K562 (cell line): ENCODE results near the gene ELFN2. TPM values are rescaled to one million over a fixed set of nuclear protein-coding genes. Genes with fewer than 3 reads are reported as not detected.

Experiments
- ATAC-seq: fragments of 200-7000 bp; cut with Tn5 transposase; 3 replicates; pipeline ENCODE4 v1.9.1; 2020; ENCODE audit warnings: moderate library complexity
- BruUV-seq: library from RNA; stranded (reverse); fragments of 400-500 nt; replicated peaks from 2 replicates; lab custom pipeline; 2021; lab: Mats Ljungman, UMichigan
- CTCF ChIA-PET: fragments of 300-600 bp; formaldehyde crosslinking; extraction: SDS; loops from one replicate; lab custom pipeline; 2021; ENCODE audit warnings: low intra/inter-chr PET ratio; lab: Yijun Ruan, JAX
- POLR2A ChIA-PET: fragments of 300-600, 350-650 bp; sonication (Branson Sonifier 250); formaldehyde crosslinking; extraction: SDS; loops from one replicate; lab custom pipeline; 2021; ENCODE audit warnings: antibody characterized with exemption, inconsistent platforms; lab: Yijun Ruan, JAX
- DNase-seq, 4 experiments: peaks; one replicate each; pipeline versions ENCODE4 v3.0.0 to v3.0.0-alpha.2; 2011 to 2018; ENCODE audit warnings: low spot score in 3 of 4, mixed read lengths in 3 of 4; ENCODE audit errors: extremely low read depth in 1 of 4
- FAIRE-seq: peaks from 2 replicates; lab custom pipeline; 2011; peaks lifted over from hg19 to GRCh38; lab: Jason Lieb, UNC
- H2AFZ ChIP-seq: 2 replicates; pipeline ENCODE4 v1.6.0; 2011; ENCODE audit warnings: low read depth, low read length, control low read depth, inconsistent platforms
- H3K27ac ChIP-seq: fragments of 200-600 bp; 3 replicates; pipeline ENCODE4 v1.8.0; 2011; ENCODE audit warnings: low read depth, mild to moderate bottlenecking, control low read depth, inconsistent platforms, low read length, moderate library complexity, mixed read lengths; ENCODE audit errors: extremely low read depth
- H3K27me3 ChIP-seq, 2 experiments: fragments of 300-600 bp in 1 of 2; 2 replicates in 1 of 2; 3 replicates in 1 of 2; pipeline versions ENCODE4 v1.6.0 to v1.8.0; 2011; ENCODE audit warnings: inconsistent platforms in 2 of 2, low read length in 2 of 2, mild to moderate bottlenecking in 1 of 2, mixed read lengths in 1 of 2, moderate library complexity in 1 of 2; ENCODE audit not compliant: control insufficient read depth in 2 of 2, insufficient read depth in 2 of 2
- H3K36me3 ChIP-seq: fragments of 300-600 bp; 3 replicates; pipeline ENCODE4 v1.8.0; 2011; ENCODE audit warnings: mild to moderate bottlenecking, low read length, inconsistent platforms; ENCODE audit not compliant: control insufficient read depth, insufficient read depth
- H3K4me1 ChIP-seq, 2 experiments: fragments of 200-600 bp in 1 of 2; replicated peaks in 1 of 2; 2 replicates in 1 of 2; 3 replicates in 1 of 2; pipeline versions ENCODE4 v1.5.1 to v1.8.0; 2011; ENCODE audit warnings: inconsistent platforms in 2 of 2, low read length in 2 of 2, mild to moderate bottlenecking in 1 of 2, mixed read lengths in 1 of 2, moderate library complexity in 1 of 2; ENCODE audit not compliant: control insufficient read depth in 2 of 2, insufficient read depth in 2 of 2
- H3K4me2 ChIP-seq: 2 replicates; pipeline ENCODE4 v1.6.1; 2011; ENCODE audit warnings: low read length, control low read depth, inconsistent platforms, mixed read lengths; ENCODE audit not compliant: insufficient read depth
- H3K4me3 ChIP-seq: fragments of 200-600 bp; sonication (generic), shearing (Covaris generic); 2 replicates; pipeline ENCODE4 v1.5.1; 2016; ENCODE audit warnings: control low read depth, inconsistent platforms
- H3K79me2 ChIP-seq: fragments of 200-600 bp; 3 replicates; pipeline ENCODE4 v1.8.0; 2011; ENCODE audit warnings: low read length, inconsistent platforms; ENCODE audit not compliant: control insufficient read depth, insufficient read depth
- H3K9ac ChIP-seq, 2 experiments: 2 replicates each; pipeline versions ENCODE4 v1.6.0 to v1.6.1; 2011; ENCODE audit warnings: low read depth in 2 of 2, low read length in 2 of 2, control low read depth in 1 of 2, inconsistent platforms in 1 of 2, mild to moderate bottlenecking in 1 of 2, mixed read lengths in 1 of 2; ENCODE audit not compliant: insufficient read depth in 1 of 2
- H3K9me1 ChIP-seq: one replicate; pipeline ENCODE4 v1.6.0; 2011; ENCODE audit warnings: inconsistent platforms, mild to moderate bottlenecking, low read length, moderate library complexity; ENCODE audit not compliant: control insufficient read depth, insufficient read depth
- H3K9me3 ChIP-seq: replicated peaks from 2 replicates; pipeline ENCODE4 v1.5.1; 2011; ENCODE audit warnings: low read depth, low read length, inconsistent platforms; ENCODE audit not compliant: control insufficient read depth, insufficient read depth
- H4K20me1 ChIP-seq: replicated peaks from 2 replicates; pipeline ENCODE4 v1.6.1; 2011; ENCODE audit warnings: low read length, inconsistent platforms, mixed read lengths; ENCODE audit not compliant: control insufficient read depth, insufficient read depth
- BRD4 ChIP-seq: fragments of 200-600 bp; sonication (generic); IDR thresholded peaks from 2 replicates; pipeline ENCODE4 v1.6.1; 2017; ENCODE audit warnings: inconsistent platforms
- CCAR2 ChIP-seq: fragments of 200-400 bp; formaldehyde crosslinking; IDR thresholded peaks from 2 replicates; pipeline ENCODE4 v1.6.1; 2017; ENCODE audit warnings: mild to moderate bottlenecking, low read depth, low read length
- FOXJ2 ChIP-seq: fragments of 200-800 bp; sonication (Bioruptor generic); IDR thresholded peaks from 2 replicates; pipeline ENCODE4 v1.6.1; 2016; ENCODE audit warnings: missing genetic modification characterization, missing compliant biosample characterization
- MBD2 ChIP-seq: sonication (generic); IDR thresholded peaks from 2 replicates; pipeline ENCODE4 v1.6.1; 2016; ENCODE audit warnings: low read depth, borderline replicate concordance
- MECOM ChIP-seq: fragments of 250-450 bp; sonication (Bioruptor Pico); IDR thresholded peaks from 2 replicates; pipeline ENCODE4 v1.8.0; 2022; ENCODE audit warnings: inconsistent platforms
- OTX1 ChIP-seq: fragments of 450-650 bp; formaldehyde crosslinking; IDR thresholded peaks from 2 replicates; pipeline ENCODE4 v1.4.0; 2022; ENCODE audit warnings: mild to moderate bottlenecking
- PHB ChIP-seq: fragments of 250-450 bp; sonication (Bioruptor Pico); IDR thresholded peaks from 2 replicates; pipeline ENCODE4 v1.5.0; 2021
- POLR2B ChIP-seq: fragments of 450-650 bp; IDR thresholded peaks from 2 replicates; pipeline ENCODE4 v1.6.1; 2018; ENCODE audit warnings: low read depth; ENCODE audit not compliant: partially characterized antibody
- RBFOX2 ChIP-seq: fragments of 200-400 bp; formaldehyde crosslinking; IDR thresholded peaks from 2 replicates; pipeline ENCODE4 v1.6.1; 2017; ENCODE audit warnings: low read depth, mild to moderate bottlenecking, low read length, moderate library complexity
- SAP30 ChIP-seq: fragments of 200-600 bp; sonication (generic); IDR thresholded peaks from 2 replicates; pipeline ENCODE4 v1.6.1; 2012; ENCODE audit warnings: borderline replicate concordance, low read depth, mild to moderate bottlenecking, moderate library complexity, low read length, control low read depth, inconsistent platforms; ENCODE audit not compliant: insufficient read depth, poor library complexity, severe bottlenecking
- SMARCA4 ChIP-seq: fragments of 450-650 bp; IDR thresholded peaks from 2 replicates; pipeline ENCODE4 v1.6.1; 2016
- TEAD2 ChIP-seq: fragments of 450-650 bp; IDR thresholded peaks from 2 replicates; pipeline ENCODE4 v1.6.1; 2016; ENCODE audit warnings: missing genetic modification characterization, control low read depth, missing compliant biosample characterization
- THRAP3 ChIP-seq: fragments of 450-650 bp; IDR thresholded peaks from 2 replicates; pipeline ENCODE4 v1.6.1; 2016; ENCODE audit warnings: mild to moderate bottlenecking, inconsistent platforms, borderline replicate concordance
- ZNF445 ChIP-seq: fragments of 250-450 bp; sonication (Bioruptor Pico); IDR thresholded peaks from 2 replicates; pipeline ENCODE4 v1.4.0; 2020; ENCODE audit warnings: low read depth, mild to moderate bottlenecking, moderate library complexity
- WGBS: fragments of 100-300 bp; shearing (Covaris generic); methylation state at CpG from one replicate; pipeline ENCODE4 v1.1.6; 2016; ENCODE audit warnings: low coverage, mixed read lengths; ENCODE audit not compliant: insufficient coverage; ENCODE audit errors: missing lambda C conversion rate; 5-methylcytosine and 5-hydroxymethylcytosine counted together
- in situ Hi-C: fragments of 300-500 bp; cut with MboI; formaldehyde crosslinking; loops from 4 replicates; pipeline ENCODE4 v1.15.0; 2018; ENCODE audit warnings: inconsistent platforms, mixed read lengths
- intact Hi-C: fragments of 100-400 bp; cut with micrococcal nuclease; formaldehyde crosslinking; loops from 2 replicates; pipeline ENCODE4 v1.14.2; 2022
- polyA plus RNA-seq, 8 experiments: library from polyadenylated mRNA; depleted of rRNA in 4 of 8; stranded (reverse) in 5 of 8; unstranded in 3 of 8; fragments of >200 nt; fragmentation: Nextera tagmentation in 2 of 8; fragmentation: Illumina TruSeq in 1 of 8; extraction: Ambion mirVana in 2 of 8; extraction: Trizol in 1 of 8; gene quantifications; 2 replicates each; pipeline versions ENCODE4 v1.2.1 to v1.2.3, GENCODE V29; 2011 to 2014; ENCODE audit warnings: inconsistent platforms in 1 of 8, missing spikeins in 1 of 8
- total RNA-seq, 7 experiments: library from RNA; depleted of rRNA in 6 of 7; stranded (reverse); fragments of >200 nt in 6 of 7; fragmentation: Illumina TruSeq in 2 of 7; extraction: Trizol in 2 of 7; gene quantifications; 2 replicates each; pipeline versions ENCODE4 v1.2.1 to v1.2.3, GENCODE V29; 2011 to 2021; ENCODE audit warnings: low replicate concordance in 1 of 7
- TF ChIP-seq, protein P1 (sequence below): fragments of 200-800 bp; sonication (Bioruptor generic); IDR thresholded peaks from 2 replicates; pipeline ENCODE4 v1.6.1; 2017; ENCODE audit warnings: missing genetic modification characterization, missing compliant biosample characterization
- TF ChIP-seq, protein P2 (sequence below), 2 experiments: fragments of 450-650 bp; IDR thresholded peaks; 2 replicates each; pipeline ENCODE4 v1.6.1; 2018; ENCODE audit warnings: mild to moderate bottlenecking in 2 of 2, low read depth in 1 of 2; ENCODE audit not compliant: partially characterized antibody in 2 of 2
- TF ChIP-seq, protein P3 (sequence below): IDR thresholded peaks from 2 replicates; pipeline ENCODE4 v1.6.1; 2011; ENCODE audit warnings: borderline replicate concordance, low read depth, mild to moderate bottlenecking, moderate library complexity, low read length; ENCODE audit not compliant: insufficient read depth, poor library complexity, severe bottlenecking

Gene ELFN2
- total and polyA plus RNA-seq, 9 of the 15 experiments (the other 6 are each of a cell fraction or from before 2014, with no cell fraction given), result not detected

DNA sequence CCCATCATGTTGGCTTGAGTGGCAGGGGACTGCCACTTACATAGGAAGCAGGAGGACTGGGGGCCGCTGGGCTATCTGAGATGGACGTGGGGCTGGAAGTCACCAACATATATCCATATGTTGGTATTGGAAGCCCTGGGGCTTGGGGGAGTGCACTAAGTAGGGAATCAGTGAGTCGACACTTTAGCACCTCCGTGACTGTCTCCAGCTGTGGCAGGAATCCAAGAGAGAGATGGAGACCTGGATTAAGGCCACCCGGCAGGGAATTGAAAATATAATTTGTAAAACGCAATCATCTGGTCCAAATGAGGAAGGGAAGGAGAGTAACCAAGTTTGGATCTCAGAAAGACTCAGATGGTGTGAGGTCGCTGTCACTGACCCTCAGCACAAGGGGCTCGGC lies 68.4 kb downstream of the ELFN2 start:
- no peak for ATAC-seq
- Histone ChIP-seq H3K9me1 (no peaks in the 10 kb centered on the region), H4K20me1 (0 out of 2 replicates have a peak, but pooled peaks cover 5% of the 10 kb centered on the region), H3K79me2 (no peaks in the 10 kb centered on the region), H3K27me3 (peaks cover 9 to 69% of the 10 kb centered on the region in 2 experiments; a peak in 4 of 5 replicates), H3K4me1 (no peaks in the 10 kb centered on the region; a peak in 1 of 5 replicates), H3K9ac (no peak overlapping the region), H2AFZ (no peak overlapping the region), H3K27ac (no peak overlapping the region), H3K36me3 (no peaks in the 10 kb centered on the region), H3K4me2 (no peak overlapping the region), H3K9me3 (no peaks in the 10 kb centered on the region), H3K4me3 (no peak overlapping the region)
- CTCF ChIA-PET, result no interaction called here
- BruUV-seq, result no TSS peak
- TF ChIP-seq PHB (CRISPR knock-in tag) (no peak), BRD4 (no peak), POLR2B (no peak), RBFOX2 (no peak), SMARCA4 (no peak), FOXJ2 (tag) (no peak), ZNF445 (no peak), OTX1 (CRISPR knock-in tag) (no peak), TEAD2 (tag) (no peak), MBD2 (no peak), MECOM (CRISPR knock-in tag) (no peak), CCAR2 (no peak), THRAP3 (no peak), SAP30 (no peak)
- TF ChIP-seq, protein P1, sequence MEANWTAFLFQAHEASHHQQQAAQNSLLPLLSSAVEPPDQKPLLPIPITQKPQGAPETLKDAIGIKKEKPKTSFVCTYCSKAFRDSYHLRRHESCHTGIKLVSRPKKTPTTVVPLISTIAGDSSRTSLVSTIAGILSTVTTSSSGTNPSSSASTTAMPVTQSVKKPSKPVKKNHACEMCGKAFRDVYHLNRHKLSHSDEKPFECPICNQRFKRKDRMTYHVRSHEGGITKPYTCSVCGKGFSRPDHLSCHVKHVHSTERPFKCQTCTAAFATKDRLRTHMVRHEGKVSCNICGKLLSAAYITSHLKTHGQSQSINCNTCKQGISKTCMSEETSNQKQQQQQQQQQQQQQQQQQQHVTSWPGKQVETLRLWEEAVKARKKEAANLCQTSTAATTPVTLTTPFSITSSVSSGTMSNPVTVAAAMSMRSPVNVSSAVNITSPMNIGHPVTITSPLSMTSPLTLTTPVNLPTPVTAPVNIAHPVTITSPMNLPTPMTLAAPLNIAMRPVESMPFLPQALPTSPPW, result no peak
- TF ChIP-seq, protein P2, sequence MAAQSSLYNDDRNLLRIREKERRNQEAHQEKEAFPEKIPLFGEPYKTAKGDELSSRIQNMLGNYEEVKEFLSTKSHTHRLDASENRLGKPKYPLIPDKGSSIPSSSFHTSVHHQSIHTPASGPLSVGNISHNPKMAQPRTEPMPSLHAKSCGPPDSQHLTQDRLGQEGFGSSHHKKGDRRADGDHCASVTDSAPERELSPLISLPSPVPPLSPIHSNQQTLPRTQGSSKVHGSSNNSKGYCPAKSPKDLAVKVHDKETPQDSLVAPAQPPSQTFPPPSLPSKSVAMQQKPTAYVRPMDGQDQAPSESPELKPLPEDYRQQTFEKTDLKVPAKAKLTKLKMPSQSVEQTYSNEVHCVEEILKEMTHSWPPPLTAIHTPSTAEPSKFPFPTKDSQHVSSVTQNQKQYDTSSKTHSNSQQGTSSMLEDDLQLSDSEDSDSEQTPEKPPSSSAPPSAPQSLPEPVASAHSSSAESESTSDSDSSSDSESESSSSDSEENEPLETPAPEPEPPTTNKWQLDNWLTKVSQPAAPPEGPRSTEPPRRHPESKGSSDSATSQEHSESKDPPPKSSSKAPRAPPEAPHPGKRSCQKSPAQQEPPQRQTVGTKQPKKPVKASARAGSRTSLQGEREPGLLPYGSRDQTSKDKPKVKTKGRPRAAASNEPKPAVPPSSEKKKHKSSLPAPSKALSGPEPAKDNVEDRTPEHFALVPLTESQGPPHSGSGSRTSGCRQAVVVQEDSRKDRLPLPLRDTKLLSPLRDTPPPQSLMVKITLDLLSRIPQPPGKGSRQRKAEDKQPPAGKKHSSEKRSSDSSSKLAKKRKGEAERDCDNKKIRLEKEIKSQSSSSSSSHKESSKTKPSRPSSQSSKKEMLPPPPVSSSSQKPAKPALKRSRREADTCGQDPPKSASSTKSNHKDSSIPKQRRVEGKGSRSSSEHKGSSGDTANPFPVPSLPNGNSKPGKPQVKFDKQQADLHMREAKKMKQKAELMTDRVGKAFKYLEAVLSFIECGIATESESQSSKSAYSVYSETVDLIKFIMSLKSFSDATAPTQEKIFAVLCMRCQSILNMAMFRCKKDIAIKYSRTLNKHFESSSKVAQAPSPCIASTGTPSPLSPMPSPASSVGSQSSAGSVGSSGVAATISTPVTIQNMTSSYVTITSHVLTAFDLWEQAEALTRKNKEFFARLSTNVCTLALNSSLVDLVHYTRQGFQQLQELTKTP (IDR thresholded peaks at IDR 0.05; ENCODE audit: low read depth in 1 of 2, partially characterized antibody in 2 of 2), result no peak
- TF ChIP-seq, protein P3, sequence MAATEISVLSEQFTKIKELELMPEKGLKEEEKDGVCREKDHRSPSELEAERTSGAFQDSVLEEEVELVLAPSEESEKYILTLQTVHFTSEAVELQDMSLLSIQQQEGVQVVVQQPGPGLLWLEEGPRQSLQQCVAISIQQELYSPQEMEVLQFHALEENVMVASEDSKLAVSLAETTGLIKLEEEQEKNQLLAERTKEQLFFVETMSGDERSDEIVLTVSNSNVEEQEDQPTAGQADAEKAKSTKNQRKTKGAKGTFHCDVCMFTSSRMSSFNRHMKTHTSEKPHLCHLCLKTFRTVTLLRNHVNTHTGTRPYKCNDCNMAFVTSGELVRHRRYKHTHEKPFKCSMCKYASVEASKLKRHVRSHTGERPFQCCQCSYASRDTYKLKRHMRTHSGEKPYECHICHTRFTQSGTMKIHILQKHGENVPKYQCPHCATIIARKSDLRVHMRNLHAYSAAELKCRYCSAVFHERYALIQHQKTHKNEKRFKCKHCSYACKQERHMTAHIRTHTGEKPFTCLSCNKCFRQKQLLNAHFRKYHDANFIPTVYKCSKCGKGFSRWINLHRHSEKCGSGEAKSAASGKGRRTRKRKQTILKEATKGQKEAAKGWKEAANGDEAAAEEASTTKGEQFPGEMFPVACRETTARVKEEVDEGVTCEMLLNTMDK, result no peak
- intact Hi-C loops, result no loop called here
- POLR2A ChIA-PET, result no interaction called here
- in situ Hi-C loops, result no loop called here
- FAIRE-seq, result no peak
- WGBS, result 5% methylated on average over 5 of the region's 8 CpGs
- no peak for DNase-seq
